MM.1S (cell line): ENCODE data around the gene CMBL.

Source experiments
- CTCF ChIP-seq: fragments of 300-600 bp; sonication (generic); IDR thresholded peaks from 2 replicates; pipeline ENCODE4 v1.5.1; 2016; ENCODE audit warnings: antibody characterized with exemption, low read length, mixed read lengths
- EZH2phosphoT487 ChIP-seq: fragments of 300-600 bp; sonication (generic); IDR thresholded peaks from 2 replicates; pipeline ENCODE4 v1.6.1; 2018; ENCODE audit warnings: antibody characterized with exemption, low read length

- TF ChIP-seq CTCF (no peak), EZH2phosphoT487 (no peak)
These were observed 31.7 kb downstream of the CMBL start for GRCh38 chr5:10275991-10276390.
